Renal cortex interstitium (tissue), 3 donors: ENCODE results near the gene FLACC1. TPM values are rescaled to one million over a fixed set of nuclear protein-coding genes. Genes with fewer than 3 reads are reported as not detected.

Source experiments
- polyA plus RNA-seq, 3 donors: library from polyadenylated mRNA; unstranded; fragments of 120-200 nt; gene quantifications; one replicate each; pipeline ENCODE4 v1.2.1, GENCODE V29; 2013; ENCODE audit not compliant: insufficient read length in 3 of 3

The FLACC1 gene
- polyA plus RNA-seq, 3 donors, result 2.0 to 5.5 (median 2.4) TPM

Other genes starting within 250 kb of the FLACC1 start
- gene CFLAR, start 241.2 kb downstream of the FLACC1 start, polyA plus RNA-seq, result 10 to 100 TPM; 51.7 to 84.8 (median 64.0) TPM
- 10 to 100 TPM in 1 of 3 donors, 1 to 10 TPM in 2; 7.9 to 12.6 (median 9.2) TPM for gene CASP10, start 174.2 kb downstream of the FLACC1 start, polyA plus RNA-seq
- gene CASP8, start 96.8 kb downstream of the FLACC1 start, polyA plus RNA-seq, result 10 to 100 TPM; 11.4 to 15.3 (median 15.2) TPM
- 10 to 100 TPM; 37.7 to 44.9 (median 44.5) TPM for gene TRAK2, start 94.1 kb upstream of the FLACC1 start, polyA plus RNA-seq
- 10 to 100 TPM; 70.8 to 98.7 (median 98.4) TPM for gene STRADB, start 94.4 kb upstream of the FLACC1 start, polyA plus RNA-seq